ENCODE data around the gene LRFN2. TPM values are rescaled to one million over a fixed set of nuclear protein-coding genes. Genes with fewer than 3 reads are reported as not detected.
A peak's percentile ranks its signal among the peaks of the same experiment; 100 is the strongest.

LRFN2 gene
- total and polyA plus RNA-seq, 2 of the 8 experiments (the other 6 are each of a cell fraction or from before 2014, with no cell fraction given) = 2.3 TPM

DNA sequence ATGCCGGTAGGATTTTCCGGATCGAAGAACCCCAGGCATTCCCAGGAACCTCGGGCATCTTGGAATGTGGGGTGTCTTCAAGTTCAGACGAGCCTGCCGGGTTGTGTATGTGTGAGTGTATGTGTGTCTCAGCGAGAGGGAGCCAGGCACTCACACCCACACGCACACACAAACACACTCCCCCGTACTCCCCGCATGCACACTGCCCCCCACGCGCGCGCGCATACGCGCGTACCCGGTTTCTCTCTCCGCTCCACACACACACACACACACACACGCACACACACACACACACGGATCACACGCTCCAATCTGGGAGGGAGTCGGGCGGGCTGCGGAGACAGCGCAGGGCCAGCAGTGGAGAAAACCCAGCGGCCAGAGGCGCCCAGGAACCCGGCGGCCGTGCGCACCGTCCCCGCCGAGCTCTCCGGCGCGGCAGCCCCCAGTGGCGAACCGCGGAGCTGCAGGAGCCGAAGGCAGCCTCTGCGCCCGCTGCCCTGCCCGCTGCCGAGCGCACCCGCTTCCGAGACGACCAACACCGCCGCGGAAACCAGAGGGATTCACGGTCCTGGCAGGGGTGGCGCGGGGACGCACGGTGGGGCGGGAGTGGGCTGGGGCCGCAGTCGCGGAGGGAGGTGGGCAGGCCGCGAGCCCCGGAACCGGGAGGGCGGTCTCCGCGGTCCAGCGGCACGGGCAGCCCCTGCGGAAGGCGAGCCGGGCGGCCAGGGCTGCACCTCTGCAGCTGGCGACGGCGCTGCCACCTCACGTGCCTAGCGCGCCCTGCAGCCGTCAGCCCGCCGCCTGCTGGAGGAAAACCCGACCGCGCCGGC is at the start of gene LRFN2 (continued):
- no peak for TF ChIP-seq ZNF274 (IDR thresholded peaks at IDR 0.05; ENCODE audit: borderline replicate concordance, extremely low read depth, low read length)
- TF ChIP-seq KDM1A (IDR thresholded peaks at IDR 0.05; ENCODE audit: borderline replicate concordance, low read length) = no peak
- no peak for TF ChIP-seq EZH2 (IDR thresholded peaks at IDR 0.05; ENCODE audit: low read depth, low read length, severe bottlenecking)
- peak; percentile 38; the same call in 1 of the 2 replicates for TF ChIP-seq CREB1 (IDR thresholded peaks at IDR 0.05)
- peak; percentile 70 to 91 (median 89) for TF ChIP-seq CTCF (IDR thresholded peaks at IDR 0.05; ENCODE audit: control extremely low read depth in 1 of 3, insufficient read depth in 1 of 3, low read depth in 1 of 3, low read length in 3 of 3)
- TF ChIP-seq, protein P1, sequence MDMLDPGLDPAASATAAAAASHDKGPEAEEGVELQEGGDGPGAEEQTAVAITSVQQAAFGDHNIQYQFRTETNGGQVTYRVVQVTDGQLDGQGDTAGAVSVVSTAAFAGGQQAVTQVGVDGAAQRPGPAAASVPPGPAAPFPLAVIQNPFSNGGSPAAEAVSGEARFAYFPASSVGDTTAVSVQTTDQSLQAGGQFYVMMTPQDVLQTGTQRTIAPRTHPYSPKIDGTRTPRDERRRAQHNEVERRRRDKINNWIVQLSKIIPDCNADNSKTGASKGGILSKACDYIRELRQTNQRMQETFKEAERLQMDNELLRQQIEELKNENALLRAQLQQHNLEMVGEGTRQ (IDR thresholded peaks at IDR 0.05; ENCODE audit: low read length) = 0 out of 2 replicates have a peak, but pooled peaks have one; percentile 53
- TF ChIP-seq RNF2 (IDR thresholded peaks at IDR 0.05; ENCODE audit: borderline replicate concordance, low read depth, low read length, missing control alignments, poor library complexity, severe bottlenecking) = peak; percentile 48
- peak in 1 of 2 experiments; percentile 47; a peak in 1 of 3 replicates for TF ChIP-seq POLR2A (IDR thresholded peaks at IDR 0.05; ENCODE audit: control extremely low read depth in 1 of 2, low read depth in 2 of 2, low read length in 2 of 2)
- TF ChIP-seq KDM4A (IDR thresholded peaks at IDR 0.05; ENCODE audit: low read depth, low read length, severe bottlenecking) = peak; percentile 75
- peak; percentile 53; the same call in 1 of the 2 replicates for TF ChIP-seq RBBP5 (IDR thresholded peaks at IDR 0.05; ENCODE audit: borderline replicate concordance, low read depth, low read length)
- peak; percentile 52; the same call in 1 of the 2 replicates for TF ChIP-seq POLR2AphosphoS5 (IDR thresholded peaks at IDR 0.05; ENCODE audit: low read depth, low read length)
- TF ChIP-seq HDAC2 (IDR thresholded peaks at IDR 0.05; ENCODE audit: borderline replicate concordance in 1 of 2, low read depth in 2 of 2, low read length in 2 of 2) = 0 out of 4 replicates have a peak, but pooled peaks of 1 of the 2 experiments have one; percentile 76
- peak; percentile 70 for TF ChIP-seq ASH2L (IDR thresholded peaks at IDR 0.05; ENCODE audit: low read length)
- no peak for TF ChIP-seq ATF3 (IDR thresholded peaks at IDR 0.05; ENCODE audit: insufficient read depth, low read depth, low read length)
- TF ChIP-seq CHD2 (IDR thresholded peaks at IDR 0.05; ENCODE audit: low read length) = 0 out of 2 replicates have a peak, but pooled peaks have one; percentile 2
- peak; percentile 4 for TF ChIP-seq BACH1 (IDR thresholded peaks at IDR 0.05; ENCODE audit: low read length)
- 0 out of 4 replicates have a peak, but pooled peaks of 1 of the 2 experiments have one; percentile 38 for TF ChIP-seq SIN3A (conservative IDR thresholded peaks at IDR 0.05 in 1 of 2, IDR thresholded peaks at IDR 0.05 in 1 of 2; ENCODE audit: low read depth in 1 of 2, low read length in 2 of 2)

All from H1 (cell line).